HepG2 (cell line): ENCODE results near the gene SBNO2. TPM values are rescaled to one million over a fixed set of nuclear protein-coding genes. Genes with fewer than 3 reads are reported as not detected.

Experiments used
- ATM ChIP-seq: fragments of 450-650 bp; IDR thresholded peaks from 2 replicates; pipeline ENCODE4 v1.7.1; 2017; ENCODE audit warnings: mild to moderate bottlenecking, borderline replicate concordance
- EEA1 ChIP-seq: sonication (generic); formaldehyde crosslinking; IDR thresholded peaks from 2 replicates; pipeline ENCODE4 v1.5.1; 2020; ENCODE audit warnings: mild to moderate bottlenecking, missing genetic modification reagents, borderline replicate concordance
- EZH2 ChIP-seq: conservative IDR thresholded peaks from 2 replicates; pipeline ENCODE4 v1.6.1; 2012; ENCODE audit warnings: mild to moderate bottlenecking, low read depth, low read length, moderate library complexity
- GATAD1 ChIP-seq: IDR thresholded peaks from 2 replicates; pipeline ENCODE4 v1.6.1; 2016; ENCODE audit warnings: missing genetic modification reagents, missing compliant biosample characterization
- HMG20A ChIP-seq: IDR thresholded peaks from 2 replicates; pipeline ENCODE4 v1.6.1; 2016; ENCODE audit warnings: borderline replicate concordance
- KLF9 ChIP-seq: IDR thresholded peaks from 2 replicates; pipeline ENCODE4 v1.6.1; 2016; ENCODE audit warnings: low read depth
- ONECUT2 ChIP-seq: sonication (generic); formaldehyde crosslinking; IDR thresholded peaks from 2 replicates; pipeline ENCODE4 v1.4.0; 2020; ENCODE audit warnings: missing genetic modification reagents
- SCMH1 ChIP-seq: sonication (generic); formaldehyde crosslinking; IDR thresholded peaks from 2 replicates; pipeline ENCODE4 v1.9.0; 2021; ENCODE audit warnings: missing genetic modification reagents, mild to moderate bottlenecking, borderline replicate concordance
- ZNF230 ChIP-seq: sonication (generic); formaldehyde crosslinking; IDR thresholded peaks from 2 replicates; pipeline ENCODE4 v1.4.0; 2020; ENCODE audit warnings: mild to moderate bottlenecking, missing genetic modification reagents
- ZNF678 ChIP-seq: sonication (generic); formaldehyde crosslinking; IDR thresholded peaks from 2 replicates; pipeline ENCODE4 v1.4.0; 2020; ENCODE audit warnings: mild to moderate bottlenecking, missing genetic modification reagents
- polyA plus RNA-seq, 8 experiments: library from polyadenylated mRNA; depleted of rRNA in 3 of 8; stranded (reverse) in 7 of 8; unstranded in 1 of 8; fragments of >200 nt; fragmentation: Illumina TruSeq in 4 of 8; extraction: Trizol in 4 of 8; gene quantifications; 2 replicates each; pipeline versions ENCODE4 v1.2.1 to v1.2.3, GENCODE V29; 2011 to 2016; ENCODE audit warnings: low read depth in 4 of 8, missing spikeins in 1 of 8, mixed read lengths in 1 of 8; ENCODE audit not compliant: insufficient read depth in 1 of 8
- total RNA-seq, 5 experiments: library from RNA; depleted of rRNA; stranded (reverse); fragments of >200 nt; fragmentation: Illumina TruSeq; extraction: Trizol; gene quantifications; 2 replicates each; pipeline ENCODE4 v1.2.3, GENCODE V29; 2016; ENCODE audit warnings: low read depth in 1 of 5
- TF ChIP-seq, protein P1 (sequence below): sonication (generic); formaldehyde crosslinking; IDR thresholded peaks from 2 replicates; pipeline ENCODE4 v1.4.0; 2020; ENCODE audit warnings: mild to moderate bottlenecking, missing genetic modification reagents
- TF ChIP-seq, protein P2 (sequence below): sonication (generic); formaldehyde crosslinking; IDR thresholded peaks from 2 replicates; pipeline ENCODE4 v1.9.0; 2021; ENCODE audit warnings: missing genetic modification reagents, borderline replicate concordance
- TF ChIP-seq, protein P3 (sequence below): sonication (generic); formaldehyde crosslinking; conservative IDR thresholded peaks from 2 replicates; pipeline ENCODE4 v1.4.0; 2020; ENCODE audit warnings: missing genetic modification reagents
- TF ChIP-seq, protein P4 (sequence below): sonication (generic); formaldehyde crosslinking; IDR thresholded peaks from 2 replicates; pipeline ENCODE4 v1.5.0; 2020; ENCODE audit warnings: mild to moderate bottlenecking, missing genetic modification reagents, borderline replicate concordance
- TF ChIP-seq, protein P5 (sequence below): sonication (generic); formaldehyde crosslinking; IDR thresholded peaks from 2 replicates; pipeline ENCODE4 v1.8.1; 2023; ENCODE audit warnings: mild to moderate bottlenecking, inconsistent platforms, moderate library complexity, missing genetic modification reagents, borderline replicate concordance

Gene SBNO2
- total and polyA plus RNA-seq, 2 of the 13 experiments (the other 11 are each of a cell fraction or from before 2014, with no cell fraction given) = 8.6 to 10.4 TPM

DNA sequence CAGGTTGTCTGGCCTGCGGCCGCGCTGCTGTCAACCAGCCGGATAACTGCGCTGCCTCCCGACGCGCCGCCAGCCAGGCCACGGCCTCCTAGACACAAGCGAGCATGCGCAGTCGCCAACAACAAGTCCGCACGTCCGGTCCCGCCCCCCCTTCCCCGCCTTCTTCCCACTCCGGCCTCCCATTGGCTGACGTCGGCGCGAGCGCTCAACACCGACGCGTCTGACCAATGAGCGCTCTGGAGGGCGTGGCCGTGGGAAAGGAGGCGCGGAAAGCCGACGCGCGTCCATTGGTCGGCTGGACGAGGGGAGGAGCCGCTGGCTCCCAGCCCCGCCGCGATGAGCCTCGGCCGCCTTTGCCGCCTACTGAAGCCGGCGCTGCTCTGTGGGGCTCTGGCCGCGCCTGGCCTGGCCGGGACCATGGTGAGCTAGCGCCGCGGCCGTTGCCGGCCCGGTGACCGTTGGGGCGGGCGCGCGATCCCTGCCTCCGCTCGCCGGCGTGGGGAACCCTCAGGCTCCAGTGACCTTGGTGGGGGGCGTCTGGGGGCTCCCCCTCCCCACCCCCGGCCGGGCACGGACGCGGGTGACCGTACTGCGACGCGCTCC lies 70.3 kb downstream of the SBNO2 start, which contains the start of gene GPX4 (continued):
- TF ChIP-seq, protein P1, sequence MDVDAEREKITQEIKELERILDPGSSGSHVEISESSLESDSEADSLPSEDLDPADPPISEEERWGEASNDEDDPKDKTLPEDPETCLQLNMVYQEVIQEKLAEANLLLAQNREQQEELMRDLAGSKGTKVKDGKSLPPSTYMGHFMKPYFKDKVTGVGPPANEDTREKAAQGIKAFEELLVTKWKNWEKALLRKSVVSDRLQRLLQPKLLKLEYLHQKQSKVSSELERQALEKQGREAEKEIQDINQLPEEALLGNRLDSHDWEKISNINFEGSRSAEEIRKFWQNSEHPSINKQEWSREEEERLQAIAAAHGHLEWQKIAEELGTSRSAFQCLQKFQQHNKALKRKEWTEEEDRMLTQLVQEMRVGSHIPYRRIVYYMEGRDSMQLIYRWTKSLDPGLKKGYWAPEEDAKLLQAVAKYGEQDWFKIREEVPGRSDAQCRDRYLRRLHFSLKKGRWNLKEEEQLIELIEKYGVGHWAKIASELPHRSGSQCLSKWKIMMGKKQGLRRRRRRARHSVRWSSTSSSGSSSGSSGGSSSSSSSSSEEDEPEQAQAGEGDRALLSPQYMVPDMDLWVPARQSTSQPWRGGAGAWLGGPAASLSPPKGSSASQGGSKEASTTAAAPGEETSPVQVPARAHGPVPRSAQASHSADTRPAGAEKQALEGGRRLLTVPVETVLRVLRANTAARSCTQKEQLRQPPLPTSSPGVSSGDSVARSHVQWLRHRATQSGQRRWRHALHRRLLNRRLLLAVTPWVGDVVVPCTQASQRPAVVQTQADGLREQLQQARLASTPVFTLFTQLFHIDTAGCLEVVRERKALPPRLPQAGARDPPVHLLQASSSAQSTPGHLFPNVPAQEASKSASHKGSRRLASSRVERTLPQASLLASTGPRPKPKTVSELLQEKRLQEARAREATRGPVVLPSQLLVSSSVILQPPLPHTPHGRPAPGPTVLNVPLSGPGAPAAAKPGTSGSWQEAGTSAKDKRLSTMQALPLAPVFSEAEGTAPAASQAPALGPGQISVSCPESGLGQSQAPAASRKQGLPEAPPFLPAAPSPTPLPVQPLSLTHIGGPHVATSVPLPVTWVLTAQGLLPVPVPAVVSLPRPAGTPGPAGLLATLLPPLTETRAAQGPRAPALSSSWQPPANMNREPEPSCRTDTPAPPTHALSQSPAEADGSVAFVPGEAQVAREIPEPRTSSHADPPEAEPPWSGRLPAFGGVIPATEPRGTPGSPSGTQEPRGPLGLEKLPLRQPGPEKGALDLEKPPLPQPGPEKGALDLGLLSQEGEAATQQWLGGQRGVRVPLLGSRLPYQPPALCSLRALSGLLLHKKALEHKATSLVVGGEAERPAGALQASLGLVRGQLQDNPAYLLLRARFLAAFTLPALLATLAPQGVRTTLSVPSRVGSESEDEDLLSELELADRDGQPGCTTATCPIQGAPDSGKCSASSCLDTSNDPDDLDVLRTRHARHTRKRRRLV (CRISPR knock-in tag) = no peak
- TF ChIP-seq HMG20A (CRISPR knock-in tag) (no peak), ZNF678 (CRISPR knock-in tag) (no peak), SCMH1 (no peak), GATAD1 (CRISPR knock-in tag) (0 out of 2 replicates have a peak, but pooled peaks have one; percentile 29), KLF9 (CRISPR knock-in tag) (no peak), EEA1 (CRISPR knock-in tag) (peak; percentile 86; the same call in 1 of the 2 replicates), EZH2 (no peak), ONECUT2 (no peak), ZNF230 (CRISPR knock-in tag) (0 out of 2 replicates have a peak, but pooled peaks have one; percentile 76), ATM (no peak)
- TF ChIP-seq, protein P2, sequence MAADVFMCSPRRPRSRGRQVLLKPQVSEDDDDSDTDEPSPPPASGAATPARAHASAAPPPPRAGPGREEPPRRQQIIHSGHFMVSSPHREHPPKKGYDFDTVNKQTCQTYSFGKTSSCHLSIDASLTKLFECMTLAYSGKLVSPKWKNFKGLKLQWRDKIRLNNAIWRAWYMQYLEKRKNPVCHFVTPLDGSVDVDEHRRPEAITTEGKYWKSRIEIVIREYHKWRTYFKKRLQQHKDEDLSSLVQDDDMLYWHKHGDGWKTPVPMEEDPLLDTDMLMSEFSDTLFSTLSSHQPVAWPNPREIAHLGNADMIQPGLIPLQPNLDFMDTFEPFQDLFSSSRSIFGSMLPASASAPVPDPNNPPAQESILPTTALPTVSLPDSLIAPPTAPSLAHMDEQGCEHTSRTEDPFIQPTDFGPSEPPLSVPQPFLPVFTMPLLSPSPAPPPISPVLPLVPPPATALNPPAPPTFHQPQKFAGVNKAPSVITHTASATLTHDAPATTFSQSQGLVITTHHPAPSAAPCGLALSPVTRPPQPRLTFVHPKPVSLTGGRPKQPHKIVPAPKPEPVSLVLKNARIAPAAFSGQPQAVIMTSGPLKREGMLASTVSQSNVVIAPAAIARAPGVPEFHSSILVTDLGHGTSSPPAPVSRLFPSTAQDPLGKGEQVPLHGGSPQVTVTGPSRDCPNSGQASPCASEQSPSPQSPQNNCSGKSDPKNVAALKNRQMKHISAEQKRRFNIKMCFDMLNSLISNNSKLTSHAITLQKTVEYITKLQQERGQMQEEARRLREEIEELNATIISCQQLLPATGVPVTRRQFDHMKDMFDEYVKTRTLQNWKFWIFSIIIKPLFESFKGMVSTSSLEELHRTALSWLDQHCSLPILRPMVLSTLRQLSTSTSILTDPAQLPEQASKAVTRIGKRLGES (CRISPR knock-in tag) = no peak
- TF ChIP-seq, protein P3, sequence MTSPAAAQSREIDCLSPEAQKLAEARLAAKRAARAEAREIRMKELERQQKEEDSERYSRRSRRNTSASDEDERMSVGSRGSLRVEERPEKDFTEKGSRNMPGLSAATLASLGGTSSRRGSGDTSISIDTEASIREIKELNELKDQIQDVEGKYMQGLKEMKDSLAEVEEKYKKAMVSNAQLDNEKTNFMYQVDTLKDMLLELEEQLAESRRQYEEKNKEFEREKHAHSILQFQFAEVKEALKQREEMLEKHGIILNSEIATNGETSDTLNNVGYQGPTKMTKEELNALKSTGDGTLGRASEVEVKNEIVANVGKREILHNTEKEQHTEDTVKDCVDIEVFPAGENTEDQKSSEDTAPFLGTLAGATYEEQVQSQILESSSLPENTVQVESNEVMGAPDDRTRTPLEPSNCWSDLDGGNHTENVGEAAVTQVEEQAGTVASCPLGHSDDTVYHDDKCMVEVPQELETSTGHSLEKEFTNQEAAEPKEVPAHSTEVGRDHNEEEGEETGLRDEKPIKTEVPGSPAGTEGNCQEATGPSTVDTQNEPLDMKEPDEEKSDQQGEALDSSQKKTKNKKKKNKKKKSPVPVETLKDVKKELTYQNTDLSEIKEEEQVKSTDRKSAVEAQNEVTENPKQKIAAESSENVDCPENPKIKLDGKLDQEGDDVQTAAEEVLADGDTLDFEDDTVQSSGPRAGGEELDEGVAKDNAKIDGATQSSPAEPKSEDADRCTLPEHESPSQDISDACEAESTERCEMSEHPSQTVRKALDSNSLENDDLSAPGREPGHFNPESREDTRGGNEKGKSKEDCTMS = no peak
- TF ChIP-seq, protein P4, sequence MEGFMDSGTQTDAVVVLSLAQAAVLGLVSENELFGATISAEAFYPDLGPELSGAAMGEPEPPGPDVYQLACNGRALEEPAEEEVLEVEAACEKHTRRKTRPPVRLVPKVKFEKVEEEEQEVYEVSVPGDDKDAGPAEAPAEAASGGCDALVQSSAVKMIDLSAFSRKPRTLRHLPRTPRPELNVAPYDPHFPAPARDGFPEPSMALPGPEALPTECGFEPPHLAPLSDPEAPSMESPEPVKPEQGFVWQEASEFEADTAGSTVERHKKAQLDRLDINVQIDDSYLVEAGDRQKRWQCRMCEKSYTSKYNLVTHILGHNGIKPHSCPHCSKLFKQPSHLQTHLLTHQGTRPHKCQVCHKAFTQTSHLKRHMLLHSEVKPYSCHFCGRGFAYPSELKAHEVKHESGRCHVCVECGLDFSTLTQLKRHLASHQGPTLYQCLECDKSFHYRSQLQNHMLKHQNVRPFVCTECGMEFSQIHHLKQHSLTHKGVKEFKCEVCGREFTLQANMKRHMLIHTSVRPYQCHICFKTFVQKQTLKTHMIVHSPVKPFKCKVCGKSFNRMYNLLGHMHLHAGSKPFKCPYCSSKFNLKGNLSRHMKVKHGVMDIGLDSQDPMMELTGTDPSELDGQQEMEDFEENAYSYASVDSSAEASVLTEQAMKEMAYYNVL = no peak
- TF ChIP-seq, protein P5, sequence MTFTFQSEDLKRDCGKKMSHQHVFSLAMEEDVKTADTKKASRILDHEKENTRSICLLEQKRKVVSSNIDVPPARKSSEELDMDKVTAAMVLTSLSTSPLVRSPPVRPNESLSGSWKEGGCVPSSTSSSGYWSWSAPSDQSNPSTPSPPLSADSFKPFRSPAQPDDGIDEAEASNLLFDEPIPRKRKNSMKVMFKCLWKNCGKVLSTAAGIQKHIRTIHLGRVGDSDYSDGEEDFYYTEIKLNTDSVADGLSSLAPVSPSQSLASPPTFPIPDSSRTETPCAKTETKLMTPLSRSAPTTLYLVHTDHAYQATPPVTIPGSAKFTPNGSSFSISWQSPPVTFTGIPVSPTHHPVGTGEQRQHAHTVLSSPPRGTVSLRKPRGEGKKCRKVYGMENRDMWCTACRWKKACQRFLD (CRISPR knock-in tag) = peak; percentile 77; the same call in 1 of the 2 replicates
